PC-9 (cell line): Measurements from ENCODE around the gene JMJD1C. TPM values are rescaled to one million over a fixed set of nuclear protein-coding genes. Genes with fewer than 3 reads are reported as not detected.

Source experiments
- BruUV-seq: library from RNA; stranded (reverse); fragments of 400-500 nt; replicated peaks from 2 replicates; lab custom pipeline; 2021; lab: Mats Ljungman, UMichigan
- CTCF ChIA-PET: fragments of 300-600 bp; sonication (Branson Sonifier 250); formaldehyde crosslinking; loops from one replicate; lab custom pipeline; 2022; ENCODE audit warnings: antibody characterized with exemption; lab: Charles Lee
- POLR2A ChIA-PET: fragments of 300-600 bp; sonication (Branson Sonifier 250); formaldehyde crosslinking; loops from one replicate; lab custom pipeline; 2022; ENCODE audit warnings: antibody characterized with exemption; ENCODE audit not compliant: unreplicated experiment; lab: Charles Lee
- DNase-seq, 2 experiments: peaks; one replicate each; pipeline versions ENCODE4 v3.0.0 to v3.0.0-alpha.2; 2015 to 2022; ENCODE audit warnings: mixed read lengths in 1 of 2
- H2AFZ ChIP-seq: fragments of 200-600 bp; sonication (generic); 2 replicates; pipeline ENCODE4 v1.8.1; 2017; ENCODE audit warnings: antibody characterized with exemption
- H3F3A ChIP-seq: fragments of 200-600 bp; sonication (generic); 2 replicates; pipeline ENCODE4 v1.8.1; 2017; ENCODE audit warnings: antibody characterized with exemption, mild to moderate bottlenecking, low read depth; ENCODE audit not compliant: insufficient read depth
- H3K27ac ChIP-seq: fragments of 200-600 bp; sonication (generic); 2 replicates; pipeline ENCODE4 v1.6.1; 2016; ENCODE audit warnings: mixed run types
- H3K27me3 ChIP-seq: fragments of 200-600 bp; sonication (generic); 2 replicates; pipeline ENCODE4 v1.6.1; 2016; ENCODE audit warnings: low read depth, mixed run types; ENCODE audit not compliant: insufficient read depth
- H3K36me3 ChIP-seq: fragments of 200-600 bp; sonication (generic); 2 replicates; pipeline ENCODE4 v1.6.1; 2016; ENCODE audit warnings: low read depth, mixed run types
- H3K4me1 ChIP-seq: fragments of 200-600 bp; sonication (generic); replicated peaks from 2 replicates; pipeline ENCODE4 v1.6.1; 2016; ENCODE audit warnings: mixed run types; ENCODE audit not compliant: insufficient read depth
- H3K4me2 ChIP-seq: fragments of 200-600 bp; sonication (generic); 2 replicates; pipeline ENCODE4 v1.6.1; 2017; ENCODE audit warnings: mixed run types
- H3K4me3 ChIP-seq: fragments of 200-600 bp; sonication (generic); 2 replicates; pipeline ENCODE4 v1.6.1; 2016; ENCODE audit warnings: mixed run types
- H3K79me2 ChIP-seq: fragments of 200-600 bp; sonication (generic); 2 replicates; pipeline ENCODE4 v1.6.1; 2017; ENCODE audit warnings: low read depth, mixed run types
- H3K9me2 ChIP-seq: fragments of 200-600 bp; sonication (generic); 2 replicates; pipeline ENCODE4 v1.8.1; 2017; ENCODE audit warnings: mild to moderate bottlenecking; ENCODE audit not compliant: insufficient read depth
- H3K9me3 ChIP-seq: fragments of 200-600 bp; sonication (generic); 2 replicates; pipeline ENCODE4 v1.8.1; 2016; ENCODE audit warnings: low read depth; ENCODE audit not compliant: insufficient read depth
- H4K20me1 ChIP-seq: fragments of 200-600 bp; sonication (generic); 2 replicates; pipeline ENCODE4 v1.8.1; 2017; ENCODE audit not compliant: insufficient read depth
- CTCF ChIP-seq: fragments of 200-600 bp; sonication (generic); conservative IDR thresholded peaks from 2 replicates; pipeline ENCODE4 v1.6.1; 2017; ENCODE audit warnings: mixed run types, antibody characterized with exemption, mild to moderate bottlenecking, moderate library complexity
- EZH2 ChIP-seq: fragments of 200-600 bp; sonication (generic); IDR thresholded peaks from 2 replicates; pipeline ENCODE4 v1.8.0; 2017; ENCODE audit warnings: antibody characterized with exemption, low read depth
- intact Hi-C: fragments of 100-400 bp; cut with micrococcal nuclease; formaldehyde crosslinking; loops from one replicate; pipeline ENCODE4 v1.10.0; 2022; ENCODE audit not compliant: unreplicated experiment
- total RNA-seq: library from RNA; stranded (reverse); gene quantifications from 2 replicates; pipeline ENCODE4 v1.2.3, GENCODE V29; 2021

The JMJD1C gene
- total RNA-seq, 1 experiment from 2014 or later, result 78.7 TPM

GRCh38 chr10:63478564-63478963 is 12.8 kb upstream of the JMJD1C start:
- no peak for DNase-seq
- Histone ChIP-seq H3K4me3 (no peak overlapping the region), H3K27ac (no peak overlapping the region), H3F3A (no peaks in the 10 kb centered on the region), H3K36me3 (no peaks in the 10 kb centered on the region), H4K20me1 (no peaks in the 10 kb centered on the region; the same call in 1 of the 2 replicates), H3K4me2 (no peak overlapping the region), H2AFZ (no peak overlapping the region), H3K79me2 (peaks cover 68% of the 10 kb centered on the region), H3K9me3 (no peaks in the 10 kb centered on the region), H3K4me1 (0 out of 2 replicates have a peak, but pooled peaks cover 7% of the 10 kb centered on the region), H3K27me3 (no peaks in the 10 kb centered on the region), H3K9me2 (no peaks in the 10 kb centered on the region)
- CTCF ChIA-PET, result interaction anchor here (0.7 kb wide), 1 partner anchor 67 kb away, joined by 8 read pairs; no protein-coding TSS in a partner anchor
- intact Hi-C loops, result no loop called here
- TF ChIP-seq EZH2 (no peak), CTCF (no peak)
- no TSS peak for BruUV-seq
- POLR2A ChIA-PET, result no interaction called here

- H3K27ac ChIP-seq, result no peak overlapping the region
- H4K20me1 ChIP-seq, result no peaks in the 10 kb centered on the region; the same call in 1 of the 2 replicates
- no peaks in the 10 kb centered on the region for H3F3A ChIP-seq
- H3K9me2 ChIP-seq, result no peaks in the 10 kb centered on the region
- TF ChIP-seq CTCF (no peak), EZH2 (no peak)
- DNase-seq, result no peak
- no peak overlapping the region for H2AFZ ChIP-seq
- no peak overlapping the region for H3K4me3 ChIP-seq
- CTCF ChIA-PET, result no interaction called here
- H3K4me2 ChIP-seq, result no peak overlapping the region
- no peaks in the 10 kb centered on the region for H3K9me3 ChIP-seq
- POLR2A ChIA-PET, result no interaction called here
- H3K27me3 ChIP-seq, result no peaks in the 10 kb centered on the region
- BruUV-seq, result no TSS peak
- intact Hi-C loops, result no loop called here
- 0 out of 2 replicates have a peak, but pooled peaks cover 7% of the 10 kb centered on the region for H3K4me1 ChIP-seq
- H3K79me2 ChIP-seq, result peaks cover 72% of the 10 kb centered on the region
- H3K36me3 ChIP-seq, result no peaks in the 10 kb centered on the region
Measured at GRCh38 chr10:63477927-63478326, 12.2 kb upstream of the JMJD1C start.

GRCh38 chr10:63474488-63474887 is 8.7 kb upstream of the JMJD1C start:
- Histone ChIP-seq H3K27me3 (no peaks in the 10 kb centered on the region), H3K4me2 (no peak overlapping the region), H3K9me3 (no peaks in the 10 kb centered on the region), H3F3A (no peaks in the 10 kb centered on the region), H3K79me2 (peaks cover 71% of the 10 kb centered on the region), H4K20me1 (no peaks in the 10 kb centered on the region; the same call in none of the 2 replicates), H3K9me2 (no peaks in the 10 kb centered on the region), H2AFZ (no peak overlapping the region), H3K4me3 (no peak overlapping the region), H3K4me1 (0 out of 2 replicates have a peak, but pooled peaks cover 7% of the 10 kb centered on the region), H3K36me3 (no peaks in the 10 kb centered on the region), H3K27ac (no peak overlapping the region)
- ChIA-PET CTCF (no interaction called here), POLR2A (no interaction called here)
- intact Hi-C loops, result no loop called here
- no TSS peak for BruUV-seq
- TF ChIP-seq EZH2 (no peak), CTCF (no peak)
- no peak for DNase-seq
